IMR-90 (cell line): ENCODE data around the gene LRP1-AS. TPM values are rescaled to one million over a fixed set of nuclear protein-coding genes. Genes with fewer than 3 reads are reported as not detected.

Source experiments
- ATAC-seq: fragments of 200-7000 bp; cut with Tn5 transposase; 2 replicates; pipeline ENCODE4 v1.9.1; 2020; ENCODE audit warnings: low read depth, mild to moderate bottlenecking, moderate library complexity
- BruUV-seq: library from RNA; stranded (reverse); fragments of 400-500 nt; replicated peaks from 2 replicates; lab custom pipeline; 2021; lab: Mats Ljungman, UMichigan
- CTCF ChIA-PET: fragments of 300-600 bp; formaldehyde crosslinking; extraction: SDS; loops from one replicate; lab custom pipeline; 2021; ENCODE audit warnings: antibody characterized with exemption; lab: Yijun Ruan, JAX
- POLR2A ChIA-PET: fragments of 300-600 bp; sonication (Branson Sonifier 250); formaldehyde crosslinking; loops from one replicate; lab custom pipeline; 2022; ENCODE audit warnings: antibody characterized with exemption; ENCODE audit not compliant: unreplicated experiment; lab: Charles Lee
- DNase-seq: peaks from one replicate; pipeline ENCODE4 v3.0.0; 2013
- H2AFZ ChIP-seq: replicated peaks from 2 replicates; pipeline ENCODE3; 2013; ENCODE audit warnings: low read length, mild to moderate bottlenecking; ENCODE audit not compliant: poor library complexity
- H2AK5ac ChIP-seq: 2 replicates; pipeline ENCODE4 v1.6.1; 2013; ENCODE audit warnings: low read depth, low read length, inconsistent platforms
- H2AK9ac ChIP-seq: replicated peaks from 2 replicates; pipeline ENCODE3; 2013; ENCODE audit warnings: mild to moderate bottlenecking, low read depth, low read length, moderate library complexity; ENCODE audit not compliant: poor library complexity
- H2BK120ac ChIP-seq: 2 replicates; pipeline ENCODE4 v1.6.1; 2013; ENCODE audit warnings: low read depth, low read length, inconsistent platforms
- H2BK15ac ChIP-seq: 3 replicates; pipeline ENCODE4 v1.6.1; 2013; ENCODE audit warnings: low read depth, low read length, inconsistent platforms
- H2BK20ac ChIP-seq: 2 replicates; pipeline ENCODE4 v1.6.1; 2013; ENCODE audit warnings: low read depth, mild to moderate bottlenecking, inconsistent platforms, low read length, moderate library complexity
- H2BK5ac ChIP-seq: 2 replicates; pipeline ENCODE4 v1.6.1; 2013; ENCODE audit warnings: mild to moderate bottlenecking, low read depth, low read length, inconsistent platforms; ENCODE audit not compliant: poor library complexity, severe bottlenecking
- H3K14ac ChIP-seq: replicated peaks from 2 replicates; pipeline ENCODE4 v1.6.1; 2013; ENCODE audit warnings: low read depth, low read length, inconsistent platforms
- H3K18ac ChIP-seq: 2 replicates; pipeline ENCODE4 v1.6.1; 2013; ENCODE audit warnings: low read depth, low read length, control low read depth
- H3K23ac ChIP-seq: 2 replicates; pipeline ENCODE4 v1.6.1; 2013; ENCODE audit warnings: low read depth, low read length, inconsistent platforms
- H3K27ac ChIP-seq: 2 replicates; pipeline ENCODE4 v1.5.1; 2013; ENCODE audit warnings: mild to moderate bottlenecking, control low read depth, low read length; ENCODE audit not compliant: insufficient read depth
- H3K27me3 ChIP-seq: 2 replicates; pipeline ENCODE4 v1.6.1; 2013; ENCODE audit warnings: low read length; ENCODE audit not compliant: control insufficient read depth, insufficient read depth
- H3K36me3 ChIP-seq: 2 replicates; pipeline ENCODE4 v1.6.1; 2013; ENCODE audit warnings: low read length, mixed read lengths; ENCODE audit not compliant: control insufficient read depth, insufficient read depth
- H3K4ac ChIP-seq: 2 replicates; pipeline ENCODE4 v1.6.1; 2013; ENCODE audit warnings: low read depth, low read length, inconsistent platforms
- H3K4me1 ChIP-seq: 2 replicates; pipeline ENCODE4 v1.6.1; 2013; ENCODE audit warnings: low read length, mixed read lengths; ENCODE audit not compliant: control insufficient read depth, insufficient read depth
- H3K4me2 ChIP-seq: 2 replicates; pipeline ENCODE4 v1.6.1; 2013; ENCODE audit warnings: low read depth, mild to moderate bottlenecking, control low read depth, low read length, moderate library complexity
- H3K4me3 ChIP-seq: 2 replicates; pipeline ENCODE4 v1.5.1; 2013; ENCODE audit warnings: low read depth, mild to moderate bottlenecking, control low read depth, low read length, moderate library complexity; ENCODE audit not compliant: insufficient read depth
- H3K56ac ChIP-seq: 2 replicates; pipeline ENCODE4 v1.6.1; 2013; ENCODE audit warnings: low read length, inconsistent platforms; ENCODE audit not compliant: insufficient read depth; ENCODE audit errors: extremely low read depth
- H3K79me1 ChIP-seq, 2 experiments: 2 replicates each; pipeline ENCODE4 v1.6.1; 2013; ENCODE audit warnings: low read length in 2 of 2, inconsistent platforms in 1 of 2, low read depth in 1 of 2
- H3K9ac ChIP-seq: 2 replicates; pipeline ENCODE4 v1.6.1; 2013; ENCODE audit warnings: low read depth, low read length, control low read depth
- H3K9me1 ChIP-seq: 2 replicates; pipeline ENCODE4 v1.6.1; 2013; ENCODE audit warnings: low read length, inconsistent platforms; ENCODE audit not compliant: insufficient read depth
- H3K9me3 ChIP-seq: 2 replicates; pipeline ENCODE4 v1.6.1; 2013; ENCODE audit warnings: low read length; ENCODE audit not compliant: control insufficient read depth, insufficient read depth
- H4K20me1 ChIP-seq: 2 replicates; pipeline ENCODE4 v1.6.1; 2013; ENCODE audit warnings: low read length, inconsistent platforms; ENCODE audit not compliant: insufficient read depth
- H4K5ac ChIP-seq: 2 replicates; pipeline ENCODE4 v1.6.1; 2013; ENCODE audit warnings: mild to moderate bottlenecking, low read depth, low read length, control low read depth
- H4K8ac ChIP-seq, 2 experiments: 2 replicates each; pipeline ENCODE4 v1.6.1; 2013; ENCODE audit warnings: low read depth in 2 of 2, low read length in 2 of 2, control low read depth in 1 of 2, inconsistent platforms in 1 of 2
- H4K91ac ChIP-seq: 2 replicates; pipeline ENCODE4 v1.6.1; 2013; ENCODE audit warnings: low read depth, low read length, inconsistent platforms; ENCODE audit not compliant: insufficient read depth
- CEBPB ChIP-seq: IDR thresholded peaks from 2 replicates; pipeline ENCODE4 v1.6.1; 2012; ENCODE audit warnings: low read depth, low read length, improper control_type of control experiment
- WGBS, 2 experiments: methylation state at CpG; one replicate each; pipeline versions ENCODE4 v1.1.5 to v1.1.7; 2013; ENCODE audit warnings: missing lambda C conversion rate in 2 of 2; ENCODE audit not compliant: insufficient read length in 1 of 2; ENCODE audit errors: extremely low coverage in 2 of 2; 5-methylcytosine and 5-hydroxymethylcytosine counted together
- dilution Hi-C: fragments of 300-500 bp; cut with HindIII; formaldehyde crosslinking; loops from one replicate; pipeline ENCODE4 v1.14.3; 2018; ENCODE audit warnings: low sequenced_read_pairs; ENCODE audit not compliant: unreplicated experiment
- in situ Hi-C: fragments of 300-500 bp; cut with MboI; formaldehyde crosslinking; loops from 3 replicates; pipeline ENCODE4 v1.14.3; 2019; ENCODE audit warnings: low sequenced_read_pairs, inconsistent platforms, mixed read lengths
- intact Hi-C: fragments of 100-400 bp; cut with micrococcal nuclease; formaldehyde crosslinking; loops from 2 replicates; pipeline ENCODE4 v1.10.0; 2022
- polyA plus RNA-seq, 3 experiments: library from polyadenylated mRNA; depleted of rRNA; stranded (reverse); fragments of >200 nt; gene quantifications; 2 replicates each; pipeline ENCODE4 v1.2.3, GENCODE V29; 2012; ENCODE audit warnings: low replicate concordance in 1 of 3
- total RNA-seq: library from RNA; depleted of rRNA; stranded (reverse); fragments of >200 nt; gene quantifications from 2 replicates; pipeline ENCODE4 v1.2.3, GENCODE V29; 2012

LRP1-AS gene
- total and polyA plus RNA-seq, 2 of the 4 experiments (the other 2 are of a cell fraction) = not detected

DNA sequence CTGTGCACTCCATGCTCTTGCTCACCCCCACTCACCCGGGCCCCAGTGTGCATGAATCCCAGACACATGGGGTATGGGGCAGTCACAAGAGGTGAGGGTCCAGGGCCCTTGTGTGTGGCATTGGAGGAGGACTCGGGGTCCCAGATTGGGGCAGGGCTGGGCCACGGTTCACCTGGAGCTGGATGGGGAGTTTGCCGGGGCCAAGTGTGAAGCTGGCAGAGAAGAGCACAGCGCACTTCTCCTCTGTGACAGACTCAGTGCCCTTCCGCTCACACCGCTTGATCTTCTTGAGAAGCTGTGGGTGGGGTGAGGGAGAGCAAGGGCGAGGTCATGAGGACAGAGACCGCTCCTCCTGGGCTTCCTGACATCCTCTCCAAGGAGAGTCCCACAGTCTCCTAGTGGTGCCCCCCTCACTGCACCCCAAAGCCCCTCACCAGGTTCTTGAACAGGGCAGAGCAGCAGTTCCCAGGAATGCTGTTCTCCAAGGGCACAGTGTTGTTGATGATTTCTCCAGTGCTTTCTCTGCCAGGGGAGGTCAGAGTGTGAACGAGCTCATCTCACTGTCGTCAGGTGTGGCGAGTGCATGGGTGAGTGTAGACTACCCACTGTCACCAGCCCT lies 43.0 kb downstream of the LRP1-AS start:
- in situ Hi-C loops = no loop called here
- Histone ChIP-seq H3K56ac (no peak overlapping the region), H3K9me1 (peaks cover 10% of the 10 kb centered on the region; the same call in 1 of the 2 replicates), H2BK20ac (no peak overlapping the region), H4K5ac (no peak overlapping the region), H3K9ac (no peak overlapping the region), H3K4me3 (no peak overlapping the region), H4K8ac (no peak overlapping the region), H3K18ac (no peak overlapping the region), H3K23ac (no peak overlapping the region), H3K4ac (no peak overlapping the region), H3K27ac (no peak overlapping the region), H2AK5ac (no peak overlapping the region), H2BK15ac (no peak overlapping the region), H2BK120ac (no peak overlapping the region), H3K4me1 (peaks cover 3% of the 10 kb centered on the region), H3K9me3 (no peaks in the 10 kb centered on the region), H4K91ac (no peak overlapping the region), H2AFZ (no peak overlapping the region), H3K79me1 (peaks cover 11 to 38% of the 10 kb centered on the region in 2 experiments), H3K4me2 (no peak overlapping the region), H3K36me3 (peaks cover 54% of the 10 kb centered on the region), H3K14ac (no peak overlapping the region), H4K20me1 (peaks cover 11% of the 10 kb centered on the region; the same call in 1 of the 2 replicates), H2BK5ac (no peak overlapping the region), H2AK9ac (peak overlapping the region; percentile 6), H3K27me3 (no peaks in the 10 kb centered on the region)
- no peak for DNase-seq
- ATAC-seq = no peak
- BruUV-seq = no TSS peak
- intact Hi-C loops = no loop called here
- no peak for TF ChIP-seq CEBPB
- dilution Hi-C loops = no loop called here
- POLR2A ChIA-PET = interaction anchor here (1.4 kb wide), 1 partner anchor 10 kb away, joined by 4 read pairs; no protein-coding TSS in a partner anchor
- CTCF ChIA-PET = no interaction called here
- WGBS, 2 experiments = 100% methylated on average over 4 of the region's 12 CpGs; no CpG with 5 or more reads in 1 of the 2 experiments
